Measurements from ENCODE around the gene SLC1A4. TPM values are rescaled to one million over a fixed set of nuclear protein-coding genes. Genes with fewer than 3 reads are reported as not detected.

SLC1A4 gene
- total RNA-seq, 2 donors from 2014 or later: 0.07 to 1.9 TPM

- no peak overlapping the region for H3K4me3 ChIP-seq (ENCODE audit: low read length)
- no peak overlapping the region for H3K27ac ChIP-seq (ENCODE audit: low read depth, low read length)
- no peaks in the 10 kb centered on the region for H3K9me3 ChIP-seq (ENCODE audit: control insufficient read depth, low read length)
- H3K9me3 Mint-ChIP-seq: no peaks in the 10 kb centered on the region
- H3K4me3 Mint-ChIP-seq: no peak overlapping the region
- H3K36me3 Mint-ChIP-seq (ENCODE audit: low read depth): peaks cover 2% of the 10 kb centered on the region
- peaks cover 53% of the 10 kb centered on the region for H3K27me3 ChIP-seq (ENCODE audit: control insufficient read depth, insufficient read depth, low read length, poor library complexity, severe bottlenecking)
- no peak for DNase-seq
- H3K27me3 Mint-ChIP-seq (ENCODE audit: insufficient read depth): peaks cover 65% of the 10 kb centered on the region
- WGBS, 2 experiments (ENCODE audit: insufficient coverage in 1 of 2, insufficient read length in 1 of 2): 60 to 92% methylated on average over 1 of the region's 1 CpG
- H3K9ac ChIP-seq (ENCODE audit: extremely low read depth, low read length, poor library complexity, severe bottlenecking): no peak overlapping the region
- H3K4me1 ChIP-seq (ENCODE audit: control insufficient read depth, insufficient read depth, low read length): no peaks in the 10 kb centered on the region
- H3K27ac Mint-ChIP-seq: no peak overlapping the region
- peaks cover 5% of the 10 kb centered on the region for H3K4me1 Mint-ChIP-seq
- no peak for TF ChIP-seq CTCF (conservative IDR thresholded peaks at IDR 0.05)
- no peaks in the 10 kb centered on the region for H3K36me3 ChIP-seq (ENCODE audit: control insufficient read depth, insufficient read depth, low read length)
These were observed 1.7 kb downstream of the SLC1A4 start for GRCh38 chr2:64990876-64991275.

GRCh38 chr2:64992218-64992617, 3.0 kb downstream of the SLC1A4 start:
- TF ChIP-seq CTCF (conservative IDR thresholded peaks at IDR 0.05): no peak
- Mint-ChIP-seq H3K27me3 (ENCODE audit: insufficient read depth) (peaks cover 51% of the 10 kb centered on the region), H3K9me3 (no peaks in the 10 kb centered on the region), H3K36me3 (ENCODE audit: low read depth) (peaks cover 2% of the 10 kb centered on the region), H3K4me3 (no peak overlapping the region), H3K27ac (no peak overlapping the region), H3K4me1 (peaks cover 5% of the 10 kb centered on the region)
- Histone ChIP-seq H3K27me3 (ENCODE audit: control insufficient read depth, insufficient read depth, low read length, poor library complexity, severe bottlenecking) (peaks cover 47% of the 10 kb centered on the region), H3K36me3 (ENCODE audit: control insufficient read depth, insufficient read depth, low read length) (no peaks in the 10 kb centered on the region), H3K9ac (ENCODE audit: extremely low read depth, low read length, poor library complexity, severe bottlenecking) (no peak overlapping the region), H3K9me3 (ENCODE audit: control insufficient read depth, low read length) (no peaks in the 10 kb centered on the region), H3K4me1 (ENCODE audit: control insufficient read depth, insufficient read depth, low read length) (no peaks in the 10 kb centered on the region), H3K27ac (ENCODE audit: low read depth, low read length) (no peak overlapping the region), H3K4me3 (ENCODE audit: low read length) (no peak overlapping the region)
- no peak for DNase-seq
- 92 to 100% methylated on average over 1 to 5 of the region's 5 CpGs for WGBS, 2 experiments (ENCODE audit: insufficient coverage in 1 of 2, insufficient read length in 1 of 2)

- H3K27ac Mint-ChIP-seq: no peak overlapping the region
- DNase-seq: no peak
- Histone ChIP-seq H3K27ac (ENCODE audit: low read depth, low read length) (no peak overlapping the region), H3K9ac (ENCODE audit: extremely low read depth, low read length, poor library complexity, severe bottlenecking) (no peak overlapping the region), H3K36me3 (ENCODE audit: control insufficient read depth, insufficient read depth, low read length) (no peaks in the 10 kb centered on the region), H3K27me3 (ENCODE audit: control insufficient read depth, insufficient read depth, low read length, poor library complexity, severe bottlenecking) (peaks cover 43% of the 10 kb centered on the region), H3K4me1 (ENCODE audit: control insufficient read depth, insufficient read depth, low read length) (no peaks in the 10 kb centered on the region), H3K9me3 (ENCODE audit: control insufficient read depth, low read length) (no peaks in the 10 kb centered on the region), H3K4me3 (ENCODE audit: low read length) (no peak overlapping the region)
- peaks cover 5% of the 10 kb centered on the region for H3K4me1 Mint-ChIP-seq
- WGBS, 2 experiments (ENCODE audit: insufficient coverage in 1 of 2, insufficient read length in 1 of 2): 86 to 87% methylated on average over 4 of the region's 4 CpGs
- H3K9me3 Mint-ChIP-seq: no peaks in the 10 kb centered on the region
- no peak for TF ChIP-seq CTCF (conservative IDR thresholded peaks at IDR 0.05)
- no peak overlapping the region for H3K4me3 Mint-ChIP-seq
- H3K36me3 Mint-ChIP-seq (ENCODE audit: low read depth): peaks cover 2% of the 10 kb centered on the region
- peaks cover 44% of the 10 kb centered on the region for H3K27me3 Mint-ChIP-seq (ENCODE audit: insufficient read depth)
These were observed 3.8 kb downstream of the SLC1A4 start for GRCh38 chr2:64992990-64993389.
